MM.1S (cell line): ENCODE data around the gene TM7SF3.
"Not testable (repeated sequence)": the region's sequence is repeated elsewhere in the genome, so short reads cannot be mapped to it uniquely, and the experiment has no call there.

Experiments used
- DNase-seq: peaks from one replicate; pipeline ENCODE4 v3.0.0-alpha.2; 2015
- H2AFZ ChIP-seq: fragments of 300-600 bp; sonication (generic); 2 replicates; pipeline ENCODE4 v1.6.0; 2016; ENCODE audit warnings: antibody characterized with exemption, low read length
- H3F3A ChIP-seq: fragments of 300-600 bp; sonication (generic); 2 replicates; pipeline ENCODE4 v1.6.1; 2016; ENCODE audit warnings: mild to moderate bottlenecking, antibody characterized with exemption, low read length, moderate library complexity, mixed read lengths; ENCODE audit not compliant: insufficient read depth
- H3K27ac ChIP-seq: fragments of 300-600 bp; sonication (generic); 2 replicates; pipeline ENCODE4 v1.5.1; 2016; ENCODE audit warnings: mild to moderate bottlenecking, low read length
- H3K27me3 ChIP-seq: fragments of 300-600 bp; sonication (generic); replicated peaks from 2 replicates; pipeline ENCODE4 v1.6.0; 2016; ENCODE audit warnings: low read length; ENCODE audit not compliant: insufficient read depth
- H3K36me3 ChIP-seq: fragments of 300-600 bp; sonication (generic); replicated peaks from 2 replicates; pipeline ENCODE4 v1.6.1; 2016; ENCODE audit warnings: mild to moderate bottlenecking, low read length, mixed read lengths; ENCODE audit not compliant: insufficient read depth
- H3K4me1 ChIP-seq: fragments of 300-600 bp; sonication (generic); 2 replicates; pipeline ENCODE4 v1.6.1; 2016; ENCODE audit warnings: low read length, mixed read lengths
- H3K4me2 ChIP-seq: fragments of 300-600 bp; sonication (generic); 2 replicates; pipeline ENCODE4 v1.6.0; 2016; ENCODE audit warnings: low read depth, low read length
- H3K4me3 ChIP-seq: fragments of 300-600 bp; sonication (generic); 2 replicates; pipeline ENCODE4 v1.5.1; 2016; ENCODE audit warnings: low read length, mixed read lengths
- H3K79me2 ChIP-seq: fragments of 300-600 bp; sonication (generic); 2 replicates; pipeline ENCODE4 v1.6.1; 2016; ENCODE audit warnings: mixed run types, low read length, mixed read lengths
- H3K9ac ChIP-seq: fragments of 300-600 bp; sonication (generic); 2 replicates; pipeline ENCODE4 v1.6.1; 2016; ENCODE audit warnings: low read length, mixed read lengths
- H3K9me2 ChIP-seq: fragments of 300-600 bp; sonication (generic); replicated peaks from 2 replicates; pipeline ENCODE4 v1.6.1; 2016; ENCODE audit warnings: mild to moderate bottlenecking, low read length, mixed read lengths; ENCODE audit not compliant: insufficient read depth
- H3K9me3 ChIP-seq: fragments of 300-600 bp; sonication (generic); replicated peaks from 2 replicates; pipeline ENCODE4 v1.6.1; 2016; ENCODE audit warnings: mild to moderate bottlenecking, low read length, mixed read lengths; ENCODE audit not compliant: insufficient read depth
- H4K20me1 ChIP-seq: fragments of 300-600 bp; sonication (generic); 2 replicates; pipeline ENCODE4 v1.6.1; 2016; ENCODE audit warnings: mild to moderate bottlenecking, low read length, moderate library complexity, mixed read lengths; ENCODE audit not compliant: insufficient read depth
- EZH2 ChIP-seq: fragments of 300-600 bp; sonication (generic); optimal IDR thresholded peaks from 2 replicates; pipeline ENCODE3; 2017; ENCODE audit warnings: low read depth, mild to moderate bottlenecking, antibody characterized with exemption, low read length, mixed read lengths
- EZH2phosphoT487 ChIP-seq: fragments of 300-600 bp; sonication (generic); IDR thresholded peaks from 2 replicates; pipeline ENCODE4 v1.6.1; 2018; ENCODE audit warnings: antibody characterized with exemption, low read length
- TF ChIP-seq, protein P1 (sequence below): fragments of 300-600 bp; sonication (generic); IDR thresholded peaks from 2 replicates; pipeline ENCODE4 v1.5.1; 2016; ENCODE audit warnings: antibody characterized with exemption, low read length, mixed read lengths

Gene TM7SF3

GRCh38 chr12:26963413-26963812 is 50.8 kb downstream of the TM7SF3 start:
- H3K4me3 ChIP-seq = no peak overlapping the region
- no peak overlapping the region for H3K4me2 ChIP-seq
- H3F3A ChIP-seq = no peaks in the 10 kb centered on the region
- no peaks in the 10 kb centered on the region for H4K20me1 ChIP-seq
- H3K27me3 ChIP-seq = no peaks in the 10 kb centered on the region
- DNase-seq = no peak
- no peak overlapping the region for H3K9ac ChIP-seq
- no peaks in the 10 kb centered on the region for H3K9me2 ChIP-seq
- peaks cover 5% of the 10 kb centered on the region; the same call in 1 of the 2 replicates for H3K36me3 ChIP-seq
- H2AFZ ChIP-seq = no peak overlapping the region
- no peak overlapping the region for H3K27ac ChIP-seq
- H3K79me2 ChIP-seq = peaks cover 8% of the 10 kb centered on the region; the same call in 1 of the 2 replicates
- no peaks in the 10 kb centered on the region for H3K9me3 ChIP-seq
- H3K4me1 ChIP-seq = no peaks in the 10 kb centered on the region
- TF ChIP-seq EZH2 (no peak), EZH2phosphoT487 (no peak)
- TF ChIP-seq, protein P1, sequence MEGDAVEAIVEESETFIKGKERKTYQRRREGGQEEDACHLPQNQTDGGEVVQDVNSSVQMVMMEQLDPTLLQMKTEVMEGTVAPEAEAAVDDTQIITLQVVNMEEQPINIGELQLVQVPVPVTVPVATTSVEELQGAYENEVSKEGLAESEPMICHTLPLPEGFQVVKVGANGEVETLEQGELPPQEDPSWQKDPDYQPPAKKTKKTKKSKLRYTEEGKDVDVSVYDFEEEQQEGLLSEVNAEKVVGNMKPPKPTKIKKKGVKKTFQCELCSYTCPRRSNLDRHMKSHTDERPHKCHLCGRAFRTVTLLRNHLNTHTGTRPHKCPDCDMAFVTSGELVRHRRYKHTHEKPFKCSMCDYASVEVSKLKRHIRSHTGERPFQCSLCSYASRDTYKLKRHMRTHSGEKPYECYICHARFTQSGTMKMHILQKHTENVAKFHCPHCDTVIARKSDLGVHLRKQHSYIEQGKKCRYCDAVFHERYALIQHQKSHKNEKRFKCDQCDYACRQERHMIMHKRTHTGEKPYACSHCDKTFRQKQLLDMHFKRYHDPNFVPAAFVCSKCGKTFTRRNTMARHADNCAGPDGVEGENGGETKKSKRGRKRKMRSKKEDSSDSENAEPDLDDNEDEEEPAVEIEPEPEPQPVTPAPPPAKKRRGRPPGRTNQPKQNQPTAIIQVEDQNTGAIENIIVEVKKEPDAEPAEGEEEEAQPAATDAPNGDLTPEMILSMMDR = no peak

DNA sequence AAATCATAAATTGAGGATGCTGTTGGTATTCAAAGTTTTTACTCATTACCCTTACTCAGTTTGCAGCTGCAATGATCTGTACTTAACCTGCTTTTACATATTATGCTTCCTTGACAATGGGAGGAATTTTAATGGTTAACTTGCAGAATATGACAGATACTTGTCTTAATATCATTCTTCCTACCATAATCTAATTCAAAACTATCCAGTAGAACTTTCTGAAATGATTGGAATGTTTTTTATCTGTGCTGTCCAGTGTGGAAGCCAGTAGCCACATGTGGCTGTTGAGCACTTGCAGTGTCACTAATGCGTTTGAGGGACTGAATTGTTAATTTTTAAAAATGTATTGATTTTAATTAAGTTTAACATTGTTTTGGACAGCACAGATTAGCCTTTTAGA is 52.4 kb downstream of the TM7SF3 start:
- DNase-seq = no peak
- Histone ChIP-seq H3K4me3 (no peak overlapping the region), H3K79me2 (peaks cover 18% of the 10 kb centered on the region), H3K27ac (no peak overlapping the region), H2AFZ (no peak overlapping the region), H3K9ac (no peak overlapping the region), H3K4me2 (no peak overlapping the region), H3K36me3 (peaks cover 2% of the 10 kb centered on the region; the same call in 1 of the 2 replicates), H4K20me1 (no peaks in the 10 kb centered on the region), H3K9me3 (no peaks in the 10 kb centered on the region), H3F3A (no peaks in the 10 kb centered on the region), H3K27me3 (no peaks in the 10 kb centered on the region), H3K9me2 (no peaks in the 10 kb centered on the region), H3K4me1 (no peaks in the 10 kb centered on the region)
- no peak for TF ChIP-seq EZH2
- TF ChIP-seq, protein P1 = no peak

DNA sequence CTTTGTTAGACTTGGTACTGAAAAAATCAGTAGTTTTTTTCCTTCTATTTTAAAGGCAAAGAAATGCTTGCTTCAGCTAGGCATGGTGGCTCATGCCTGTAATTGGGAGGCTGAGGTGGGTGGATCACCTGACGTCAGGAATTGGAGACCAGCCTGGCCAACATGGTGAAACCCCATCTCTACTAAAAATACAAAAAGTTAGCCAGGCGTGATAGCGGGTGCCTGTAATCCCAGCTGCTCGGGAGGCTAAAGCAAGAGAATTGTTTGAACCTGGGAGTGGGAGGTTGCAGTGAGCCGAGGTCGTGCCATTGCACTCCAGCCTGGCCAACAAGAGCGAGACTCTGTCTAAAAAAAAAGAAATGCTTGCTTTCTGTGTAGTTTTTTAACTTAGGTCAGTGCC is 52.8 kb downstream of the TM7SF3 start:
- not testable (repeated sequence) for H3K9ac ChIP-seq, H3K36me3 ChIP-seq, H3F3A ChIP-seq

DNA sequence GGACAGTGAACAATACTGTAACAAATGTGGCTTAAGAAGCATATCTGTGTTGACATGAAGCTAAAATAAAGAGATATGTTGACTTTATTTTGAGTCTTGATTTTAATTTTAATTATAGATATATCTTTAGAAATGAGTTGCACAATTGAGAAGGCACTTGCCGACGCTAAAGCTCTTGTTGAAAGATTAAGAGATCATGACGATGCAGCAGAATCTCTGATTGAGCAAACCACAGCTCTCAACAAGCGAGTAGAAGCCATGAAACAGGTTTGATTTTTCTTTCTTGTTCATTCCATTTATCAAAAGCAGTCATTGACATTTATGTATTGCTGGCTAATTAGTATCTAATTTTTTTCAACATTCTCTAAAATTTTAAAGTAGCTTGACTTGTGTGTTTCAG is 60.2 kb downstream of the TM7SF3 start:
- Histone ChIP-seq H3K4me1 (no peaks in the 10 kb centered on the region), H3K4me3 (no peak overlapping the region), H3K9me2 (no peaks in the 10 kb centered on the region), H3K27ac (no peak overlapping the region), H2AFZ (no peak overlapping the region), H3K27me3 (no peaks in the 10 kb centered on the region), H3K4me2 (no peak overlapping the region), H3K36me3 (no peaks in the 10 kb centered on the region; the same call in 1 of the 2 replicates), H3K9me3 (no peaks in the 10 kb centered on the region), H3K79me2 (peaks cover 89% of the 10 kb centered on the region), H4K20me1 (peaks cover 16% of the 10 kb centered on the region; the same call in 1 of the 2 replicates), H3F3A (no peaks in the 10 kb centered on the region; the same call in 1 of the 2 replicates), H3K9ac (no peak overlapping the region)
- no peak for DNase-seq
- TF ChIP-seq, protein P1 = no peak
- no peak for TF ChIP-seq EZH2phosphoT487
- TF ChIP-seq EZH2 = no peak

More for the DNA sequence above, 52.8 kb downstream of the TM7SF3 start:
- not testable (repeated sequence) for H3K4me3 ChIP-seq, H3K4me2 ChIP-seq, H2AFZ ChIP-seq, H3K27ac ChIP-seq, H4K20me1 ChIP-seq, H3K27me3 ChIP-seq, DNase-seq, H3K9me2 ChIP-seq, H3K4me1 ChIP-seq, H3K9me3 ChIP-seq
- H3K79me2 ChIP-seq = peaks cover 22% of the 10 kb centered on the region
